ENCODE data around the gene LRP8.

DNA sequence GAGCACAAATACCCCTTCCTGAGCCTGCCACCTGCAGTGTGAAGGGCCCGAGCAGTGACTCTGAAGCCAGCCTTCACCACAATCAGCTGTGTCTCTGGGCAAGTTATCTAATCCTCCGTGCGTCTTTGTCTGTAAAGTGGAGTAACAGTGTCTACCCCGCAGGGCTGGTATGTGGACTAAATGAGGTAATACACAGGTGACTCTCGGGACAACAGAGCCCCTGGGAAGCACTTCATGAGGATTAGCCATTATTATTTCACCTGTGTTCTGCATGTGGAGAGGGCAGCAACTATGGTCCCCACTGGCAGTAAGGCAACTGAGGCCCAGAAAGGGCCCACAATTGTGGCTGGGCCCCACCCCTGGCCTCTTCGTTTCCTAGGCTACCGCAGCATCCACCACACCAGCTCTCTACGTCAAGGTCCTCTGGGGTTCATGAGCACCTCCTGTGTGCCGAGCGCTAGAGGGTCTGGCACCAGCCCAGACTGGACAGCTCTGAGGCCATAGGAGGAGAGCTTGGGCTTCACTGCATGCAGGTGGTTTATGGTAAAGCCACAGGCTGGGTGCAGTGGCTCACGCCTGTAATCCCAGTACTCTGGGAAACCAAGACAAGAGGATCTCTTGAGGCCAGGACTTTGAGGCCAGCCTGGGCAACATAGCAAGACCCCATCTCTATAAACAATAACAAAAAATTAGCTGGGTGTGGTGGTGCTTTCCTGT lies 41.3 kb upstream of the LRP8 start:
- TF ChIP-seq, protein P1, sequence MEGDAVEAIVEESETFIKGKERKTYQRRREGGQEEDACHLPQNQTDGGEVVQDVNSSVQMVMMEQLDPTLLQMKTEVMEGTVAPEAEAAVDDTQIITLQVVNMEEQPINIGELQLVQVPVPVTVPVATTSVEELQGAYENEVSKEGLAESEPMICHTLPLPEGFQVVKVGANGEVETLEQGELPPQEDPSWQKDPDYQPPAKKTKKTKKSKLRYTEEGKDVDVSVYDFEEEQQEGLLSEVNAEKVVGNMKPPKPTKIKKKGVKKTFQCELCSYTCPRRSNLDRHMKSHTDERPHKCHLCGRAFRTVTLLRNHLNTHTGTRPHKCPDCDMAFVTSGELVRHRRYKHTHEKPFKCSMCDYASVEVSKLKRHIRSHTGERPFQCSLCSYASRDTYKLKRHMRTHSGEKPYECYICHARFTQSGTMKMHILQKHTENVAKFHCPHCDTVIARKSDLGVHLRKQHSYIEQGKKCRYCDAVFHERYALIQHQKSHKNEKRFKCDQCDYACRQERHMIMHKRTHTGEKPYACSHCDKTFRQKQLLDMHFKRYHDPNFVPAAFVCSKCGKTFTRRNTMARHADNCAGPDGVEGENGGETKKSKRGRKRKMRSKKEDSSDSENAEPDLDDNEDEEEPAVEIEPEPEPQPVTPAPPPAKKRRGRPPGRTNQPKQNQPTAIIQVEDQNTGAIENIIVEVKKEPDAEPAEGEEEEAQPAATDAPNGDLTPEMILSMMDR (IDR thresholded peaks at IDR 0.05; ENCODE audit: low read length): no peak
- TF ChIP-seq EZH2 (optimal IDR thresholded peaks at IDR 0.05; ENCODE audit: low read depth, low read length): no peak

Measured in MM.1S (cell line).